ENCODE measurements around the gene MRPS7. TPM values are rescaled to one million over a fixed set of nuclear protein-coding genes. Genes with fewer than 3 reads are reported as not detected.

The MRPS7 gene
- total RNA-seq, 1 donor from 2014 or later = 43.3 TPM

GRCh38 chr17:75301502-75302206, 40.0 kb downstream of the MRPS7 start:
- peaks cover 2% of the 10 kb centered on the region for H3K27me3 Mint-ChIP-seq (ENCODE audit: insufficient read depth, low read depth)
- no peak overlapping the region for H3K4me3 Mint-ChIP-seq
- Histone ChIP-seq H3K27me3 (no peaks in the 10 kb centered on the region), H3F3A (ENCODE audit: low read depth) (no peaks in the 10 kb centered on the region), H3K4me3 (no peak overlapping the region), H3K9ac (no peak overlapping the region), H3K79me2 (ENCODE audit: low read depth) (no peaks in the 10 kb centered on the region), H2AFZ (replicated peaks) (no peak overlapping the region), H3K4me2 (no peak overlapping the region), H3K9me3 (ENCODE audit: low read depth) (no peaks in the 10 kb centered on the region), H3K4me1 (no peaks in the 10 kb centered on the region), H3K36me3 (no peaks in the 10 kb centered on the region), H3K27ac (no peak overlapping the region), H4K20me1 (ENCODE audit: low read depth) (no peaks in the 10 kb centered on the region)
- TF ChIP-seq, protein P1, sequence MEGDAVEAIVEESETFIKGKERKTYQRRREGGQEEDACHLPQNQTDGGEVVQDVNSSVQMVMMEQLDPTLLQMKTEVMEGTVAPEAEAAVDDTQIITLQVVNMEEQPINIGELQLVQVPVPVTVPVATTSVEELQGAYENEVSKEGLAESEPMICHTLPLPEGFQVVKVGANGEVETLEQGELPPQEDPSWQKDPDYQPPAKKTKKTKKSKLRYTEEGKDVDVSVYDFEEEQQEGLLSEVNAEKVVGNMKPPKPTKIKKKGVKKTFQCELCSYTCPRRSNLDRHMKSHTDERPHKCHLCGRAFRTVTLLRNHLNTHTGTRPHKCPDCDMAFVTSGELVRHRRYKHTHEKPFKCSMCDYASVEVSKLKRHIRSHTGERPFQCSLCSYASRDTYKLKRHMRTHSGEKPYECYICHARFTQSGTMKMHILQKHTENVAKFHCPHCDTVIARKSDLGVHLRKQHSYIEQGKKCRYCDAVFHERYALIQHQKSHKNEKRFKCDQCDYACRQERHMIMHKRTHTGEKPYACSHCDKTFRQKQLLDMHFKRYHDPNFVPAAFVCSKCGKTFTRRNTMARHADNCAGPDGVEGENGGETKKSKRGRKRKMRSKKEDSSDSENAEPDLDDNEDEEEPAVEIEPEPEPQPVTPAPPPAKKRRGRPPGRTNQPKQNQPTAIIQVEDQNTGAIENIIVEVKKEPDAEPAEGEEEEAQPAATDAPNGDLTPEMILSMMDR (IDR thresholded peaks at IDR 0.05) = no peak
- TF ChIP-seq EZH2 (IDR thresholded peaks at IDR 0.05) = no peak
- TF ChIP-seq EZH2phosphoT487 (IDR thresholded peaks at IDR 0.05) = no peak
- H3K4me1 Mint-ChIP-seq = peaks cover 3% of the 10 kb centered on the region
- H3K9me3 Mint-ChIP-seq = no peaks in the 10 kb centered on the region
- no peak overlapping the region for H3K27ac Mint-ChIP-seq
- DNase-seq (ENCODE audit: low spot score) = no peak
- H3K36me3 Mint-ChIP-seq = no peaks in the 10 kb centered on the region

DNA sequence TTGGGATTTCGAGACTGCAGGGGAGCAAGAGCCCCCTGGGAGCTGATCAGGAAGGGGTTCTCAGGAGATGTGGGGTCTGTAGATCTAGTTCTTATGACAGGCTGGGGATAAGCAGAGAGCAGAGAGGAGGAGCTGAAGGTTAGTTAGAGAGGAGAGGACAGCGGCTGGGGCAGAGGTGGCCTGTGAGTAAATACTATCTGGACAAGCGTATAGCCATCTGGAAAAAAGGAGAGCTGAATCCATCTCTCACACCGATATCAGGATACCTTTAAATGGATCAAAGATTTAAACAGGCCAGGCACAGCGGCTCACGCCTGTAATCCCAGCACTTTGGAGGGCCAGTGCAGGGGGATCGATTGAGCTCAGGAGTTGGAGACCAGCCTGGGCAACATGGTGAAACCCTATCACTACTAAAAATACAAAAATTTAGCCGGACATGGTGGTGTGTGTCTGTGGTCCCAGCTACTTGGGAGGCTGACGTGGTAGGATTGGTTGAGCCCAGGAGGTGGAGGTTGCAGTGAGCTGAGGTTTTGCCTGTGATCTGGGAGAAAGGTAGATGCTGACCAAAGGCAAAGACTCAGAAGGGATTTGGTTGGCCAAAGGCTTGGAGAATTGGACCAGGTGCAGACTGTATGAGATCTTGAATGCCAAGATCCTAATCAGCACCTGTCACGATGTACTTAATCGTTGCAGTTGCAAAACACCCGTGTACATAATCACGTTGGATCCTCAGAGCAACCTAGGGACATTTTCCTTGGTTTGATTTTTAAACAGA, 46.5 kb downstream of the MRPS7 start:
- H3K36me3 ChIP-seq = no peaks in the 10 kb centered on the region
- no peak overlapping the region for H3K4me2 ChIP-seq
- Mint-ChIP-seq H3K4me1 (peaks cover 2% of the 10 kb centered on the region), H3K27ac (peak overlapping the region; percentile 92), H3K4me3 (no peak overlapping the region), H3K9me3 (no peaks in the 10 kb centered on the region), H3K36me3 (no peaks in the 10 kb centered on the region), H3K27me3 (ENCODE audit: insufficient read depth, low read depth) (peaks cover 5% of the 10 kb centered on the region)
- H3K9ac ChIP-seq = no peak overlapping the region
- no peak overlapping the region for H3K4me3 ChIP-seq
- no peak for DNase-seq (ENCODE audit: low spot score)
- no peaks in the 10 kb centered on the region for H3K27me3 ChIP-seq
- TF ChIP-seq EZH2phosphoT487 (IDR thresholded peaks at IDR 0.05) (no peak), EZH2 (IDR thresholded peaks at IDR 0.05) (no peak)
- TF ChIP-seq, protein P1 (IDR thresholded peaks at IDR 0.05) = no peak
- no peak overlapping the region for H3K27ac ChIP-seq
- H3F3A ChIP-seq (ENCODE audit: low read depth) = no peaks in the 10 kb centered on the region
- no peak overlapping the region for H2AFZ ChIP-seq (replicated peaks)
- no peaks in the 10 kb centered on the region for H3K9me3 ChIP-seq (ENCODE audit: low read depth)
- no peaks in the 10 kb centered on the region for H3K4me1 ChIP-seq
- H4K20me1 ChIP-seq (ENCODE audit: low read depth) = no peaks in the 10 kb centered on the region
- no peaks in the 10 kb centered on the region for H3K79me2 ChIP-seq (ENCODE audit: low read depth)

DNA sequence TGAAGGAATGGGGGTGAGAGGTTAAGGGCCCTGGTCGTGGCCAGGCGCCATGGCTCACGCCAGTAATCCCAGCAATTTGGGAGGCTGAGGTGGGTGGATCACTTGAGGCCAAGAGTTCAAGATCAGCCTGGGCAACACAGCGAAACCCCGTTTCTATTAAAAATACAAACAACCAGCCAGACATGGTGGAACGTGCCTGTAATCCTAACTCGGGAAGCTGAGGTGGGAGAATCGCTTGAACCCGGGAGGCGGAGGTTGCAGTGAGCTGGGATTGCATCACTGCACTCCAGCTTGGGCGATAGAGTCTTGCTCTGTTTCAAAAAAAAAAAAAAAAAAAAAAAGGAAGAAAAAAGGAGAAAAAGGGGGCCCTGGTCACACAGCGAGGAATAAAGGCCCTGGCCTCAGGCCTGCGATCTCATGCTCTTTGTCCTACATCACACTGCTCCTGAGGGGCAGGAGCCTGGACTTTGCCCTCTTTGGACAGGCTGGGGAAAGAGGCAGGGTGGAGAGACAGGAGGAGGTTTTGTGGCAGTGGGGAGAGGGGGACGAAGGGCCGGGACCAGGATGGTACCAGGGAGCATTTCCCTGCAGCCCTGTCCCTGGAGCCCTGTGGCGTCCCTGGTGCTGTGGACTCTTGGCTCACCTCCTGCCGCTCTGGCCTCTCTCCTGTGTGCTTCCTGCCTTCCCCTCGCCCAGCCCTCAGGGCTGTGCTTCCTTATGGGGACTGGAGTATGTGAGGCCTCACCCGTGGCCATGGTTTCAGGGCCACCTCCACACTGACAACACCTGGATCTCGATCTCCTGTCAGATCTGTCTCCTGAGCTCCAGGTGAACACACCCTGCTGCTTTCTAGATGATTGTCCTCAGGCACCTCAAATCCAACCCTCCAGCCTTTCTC, 47.3 kb downstream of the MRPS7 start:
- Histone ChIP-seq H3K9ac (no peak overlapping the region), H3K79me2 (ENCODE audit: low read depth) (no peaks in the 10 kb centered on the region), H2AFZ (replicated peaks) (no peak overlapping the region), H3K4me3 (no peak overlapping the region), H4K20me1 (ENCODE audit: low read depth) (no peaks in the 10 kb centered on the region), H3K27ac (no peak overlapping the region), H3K36me3 (no peaks in the 10 kb centered on the region), H3K4me2 (no peak overlapping the region), H3K9me3 (ENCODE audit: low read depth) (no peaks in the 10 kb centered on the region), H3K27me3 (no peaks in the 10 kb centered on the region), H3K4me1 (no peaks in the 10 kb centered on the region), H3F3A (ENCODE audit: low read depth) (no peaks in the 10 kb centered on the region)
- Mint-ChIP-seq H3K9me3 (no peaks in the 10 kb centered on the region), H3K4me3 (no peak overlapping the region), H3K27me3 (ENCODE audit: insufficient read depth, low read depth) (peaks cover 5% of the 10 kb centered on the region), H3K4me1 (peaks cover 2% of the 10 kb centered on the region), H3K27ac (peak overlapping the region; percentile 69), H3K36me3 (no peaks in the 10 kb centered on the region)
- no peak for DNase-seq (ENCODE audit: low spot score)
- TF ChIP-seq EZH2phosphoT487 (IDR thresholded peaks at IDR 0.05) (no peak), EZH2 (IDR thresholded peaks at IDR 0.05) (no peak)
- TF ChIP-seq, protein P1 (IDR thresholded peaks at IDR 0.05) = no peak

Measured in neural progenitor cell (in vitro differentiated cells).